NCI-H1417 (cell line): Measurements from ENCODE around the gene TNP1.

Experiments
- DNase-seq, 3 experiments: peaks; one replicate each; lab custom pipeline; 2025; lab: John Stamatoyannopoulos, UW

TNP1 gene

DNA sequence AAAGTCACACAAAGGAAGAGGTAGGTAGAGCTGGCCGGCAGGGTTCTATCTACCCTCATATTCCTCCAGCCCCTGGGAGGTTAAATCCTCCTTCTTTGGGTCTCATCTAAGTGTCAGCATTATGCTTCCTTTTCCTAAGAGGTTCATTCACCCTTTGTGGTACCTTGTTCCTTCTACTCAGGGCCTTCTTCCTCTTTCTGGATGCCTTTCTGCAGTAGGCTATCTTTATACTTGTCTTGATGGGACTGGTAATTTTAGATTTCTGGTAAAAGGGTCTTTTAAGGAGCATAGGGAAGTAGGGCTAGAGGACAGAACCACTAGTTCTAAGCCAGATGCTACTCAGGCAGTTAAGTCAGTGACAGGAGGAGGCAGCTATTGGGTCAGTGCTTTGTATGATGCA is 13.7 kb upstream of the TNP1 start:
- no peak for DNase-seq

DNA sequence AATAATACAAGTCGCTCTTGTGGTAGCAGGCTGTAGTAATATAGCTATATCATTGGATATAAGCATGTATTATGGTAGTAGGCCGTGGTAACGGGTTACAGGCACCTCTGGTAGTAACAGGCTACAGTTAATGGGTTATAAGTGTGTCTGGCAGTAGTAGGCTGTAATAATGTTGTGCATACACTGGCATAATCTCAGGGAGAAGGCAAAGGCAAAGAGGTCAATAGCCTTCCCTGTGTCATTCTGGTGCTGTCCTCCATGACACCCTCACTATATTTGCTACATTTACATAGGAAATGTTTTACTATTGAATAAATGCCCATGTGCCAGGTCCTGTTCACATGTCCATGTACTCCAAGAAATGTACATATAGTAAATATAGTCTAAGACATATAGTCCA is 12.8 kb upstream of the TNP1 start:
- no peak for DNase-seq

DNA sequence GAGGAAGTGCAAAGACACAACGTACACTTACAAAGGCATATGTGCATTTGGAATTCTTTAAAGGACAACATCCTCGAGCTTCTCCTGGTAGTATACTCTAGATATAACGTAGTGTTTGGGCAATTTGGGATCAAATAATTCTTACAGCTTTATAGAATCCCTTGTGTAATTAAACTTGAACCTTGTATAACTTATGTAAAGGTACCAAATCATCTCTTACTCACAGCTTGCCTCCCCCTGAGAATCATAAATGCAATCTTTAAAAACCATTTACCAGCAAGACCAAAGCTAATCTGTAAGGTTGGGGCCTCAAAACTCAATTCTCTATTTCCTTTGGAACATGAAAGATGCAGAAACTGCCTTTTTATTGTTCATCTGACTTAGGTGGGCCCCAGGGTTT is 12.2 kb upstream of the TNP1 start:
- no peak for DNase-seq

DNA sequence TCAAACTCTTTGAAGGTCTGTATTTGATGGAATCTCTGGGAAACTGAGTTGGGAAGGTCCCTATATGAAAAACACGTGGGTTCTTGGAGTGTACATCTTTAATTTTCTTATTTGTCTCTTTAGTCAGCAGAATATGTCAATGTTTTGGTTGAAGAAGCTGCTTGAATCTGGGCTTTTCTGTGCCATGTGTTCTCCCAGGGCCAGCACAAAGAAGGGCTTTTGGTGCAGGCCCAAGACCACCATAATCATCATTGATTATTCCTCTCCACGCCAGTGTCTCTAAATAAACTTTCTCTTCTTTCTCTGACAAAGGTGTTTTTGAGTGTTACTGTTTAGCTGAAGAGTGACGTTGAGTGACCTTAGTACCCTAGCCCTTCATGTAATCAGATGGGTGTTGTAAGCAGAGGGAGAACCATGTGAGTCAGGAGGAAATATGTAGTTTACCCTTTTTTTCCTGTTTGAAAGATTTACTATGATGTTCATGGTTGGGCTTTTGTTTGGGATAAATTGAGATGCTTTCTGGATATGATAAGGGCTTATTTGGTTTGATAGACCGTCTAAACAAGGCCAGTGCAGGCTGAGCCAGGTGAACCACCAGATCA is 11.6 kb upstream of the TNP1 start:
- no peak for DNase-seq

DNA sequence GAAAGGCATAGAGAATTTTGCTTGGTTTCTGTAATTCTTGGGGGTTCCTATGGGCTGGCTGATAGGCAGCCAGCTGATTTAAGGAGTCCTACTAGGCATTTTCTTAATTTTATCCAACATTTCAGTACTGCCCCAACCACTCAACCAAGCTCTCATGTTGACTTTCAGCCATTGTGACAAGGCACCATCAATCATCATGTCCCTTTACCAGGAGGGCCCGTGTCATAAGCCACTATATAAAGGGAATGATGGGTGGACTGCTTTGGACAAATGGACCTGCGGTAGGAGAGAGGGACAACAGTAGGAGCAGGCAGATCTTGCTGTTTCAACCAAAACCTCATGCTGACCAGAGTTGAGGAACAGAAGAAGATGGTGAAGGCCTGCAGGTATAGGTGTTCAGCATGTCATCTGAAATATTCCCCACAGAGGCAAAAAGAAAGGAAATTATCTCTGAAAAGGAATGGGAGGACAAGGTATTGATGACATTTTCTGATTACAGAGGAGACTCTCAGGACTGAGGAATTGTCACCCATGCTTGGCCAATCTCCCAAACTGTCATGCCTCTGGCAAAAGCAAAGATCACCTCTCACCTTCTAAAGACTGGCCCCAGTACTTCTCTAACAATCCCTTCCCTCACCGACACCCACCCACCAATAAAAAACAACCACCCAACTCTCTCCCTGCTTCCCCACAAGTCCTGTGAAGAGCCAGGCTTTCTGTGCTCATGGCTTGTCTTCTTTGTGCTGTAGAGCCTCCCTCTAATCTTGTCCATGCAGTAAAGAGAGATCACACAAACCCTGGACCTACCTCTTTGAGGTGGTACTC is 10.9 kb upstream of the TNP1 start:
- no peak for DNase-seq

DNA sequence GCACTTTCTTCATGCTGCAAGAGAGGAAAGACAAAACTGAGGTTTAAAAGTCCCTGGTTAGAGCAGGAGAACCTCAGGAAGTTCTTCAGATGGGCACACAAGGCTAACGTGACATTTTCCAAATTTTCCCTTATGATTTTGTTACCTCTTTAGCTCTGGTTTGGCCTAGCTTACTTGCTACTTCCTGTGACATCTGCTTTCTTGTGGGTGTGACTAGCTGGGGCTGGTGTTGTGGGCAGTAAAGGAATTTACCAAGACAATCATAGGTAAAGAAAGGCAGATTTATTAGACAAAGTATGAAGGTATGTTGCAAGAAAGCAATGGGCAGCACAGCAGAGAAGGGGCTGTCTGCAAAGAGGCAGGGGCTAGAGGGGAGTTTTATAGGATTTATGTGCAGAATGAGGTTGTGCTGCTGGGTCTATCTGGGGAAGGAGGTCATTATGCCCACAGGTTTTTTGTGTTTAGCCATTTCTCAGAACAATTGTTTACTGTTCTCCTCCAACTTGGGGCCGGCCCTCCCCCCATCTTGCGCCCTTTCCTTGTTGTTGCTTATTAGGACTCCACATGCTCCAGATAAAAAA is 6.7 kb upstream of the TNP1 start:
- DNase-seq, result no peak

DNA sequence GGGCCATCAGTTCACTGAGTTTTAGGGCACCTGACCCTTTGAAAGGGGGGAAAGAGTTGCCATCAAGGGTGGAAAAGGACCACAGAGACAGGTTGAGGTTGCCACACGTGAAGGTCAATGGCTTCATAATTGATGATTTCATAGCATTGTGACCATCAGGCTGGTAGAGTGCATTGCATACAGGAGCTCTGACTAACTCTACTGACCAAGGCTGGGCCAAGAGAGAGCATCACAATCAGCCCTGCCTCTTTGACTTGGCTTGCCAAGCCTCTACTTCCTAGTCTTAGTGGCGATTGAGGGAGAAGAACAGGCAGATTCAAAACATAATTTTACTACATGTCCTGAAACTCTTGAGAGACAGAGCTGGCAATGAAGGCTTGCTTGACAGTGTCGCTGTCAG is 5.8 kb upstream of the TNP1 start:
- no peak for DNase-seq

DNA sequence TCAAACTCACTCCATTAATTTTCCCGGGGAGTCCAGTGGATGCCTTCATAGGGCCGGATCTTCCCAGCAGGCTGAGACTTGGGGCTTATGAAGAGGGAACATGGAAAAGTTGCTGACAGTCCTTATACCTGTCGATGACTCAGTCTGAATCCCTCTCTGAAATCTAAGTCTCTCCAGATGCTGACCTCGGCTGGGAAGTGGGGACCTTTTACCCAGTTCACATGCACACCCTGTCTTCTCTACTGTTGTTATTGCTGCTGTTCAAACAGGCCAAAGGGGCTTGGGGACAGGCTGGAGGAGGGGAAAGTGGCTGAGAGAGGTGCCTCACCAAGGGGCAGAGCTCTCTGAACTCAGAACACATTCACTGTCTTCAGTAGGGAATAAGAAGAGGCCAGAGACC is 4.1 kb upstream of the TNP1 start:
- DNase-seq, result no peak

DNA sequence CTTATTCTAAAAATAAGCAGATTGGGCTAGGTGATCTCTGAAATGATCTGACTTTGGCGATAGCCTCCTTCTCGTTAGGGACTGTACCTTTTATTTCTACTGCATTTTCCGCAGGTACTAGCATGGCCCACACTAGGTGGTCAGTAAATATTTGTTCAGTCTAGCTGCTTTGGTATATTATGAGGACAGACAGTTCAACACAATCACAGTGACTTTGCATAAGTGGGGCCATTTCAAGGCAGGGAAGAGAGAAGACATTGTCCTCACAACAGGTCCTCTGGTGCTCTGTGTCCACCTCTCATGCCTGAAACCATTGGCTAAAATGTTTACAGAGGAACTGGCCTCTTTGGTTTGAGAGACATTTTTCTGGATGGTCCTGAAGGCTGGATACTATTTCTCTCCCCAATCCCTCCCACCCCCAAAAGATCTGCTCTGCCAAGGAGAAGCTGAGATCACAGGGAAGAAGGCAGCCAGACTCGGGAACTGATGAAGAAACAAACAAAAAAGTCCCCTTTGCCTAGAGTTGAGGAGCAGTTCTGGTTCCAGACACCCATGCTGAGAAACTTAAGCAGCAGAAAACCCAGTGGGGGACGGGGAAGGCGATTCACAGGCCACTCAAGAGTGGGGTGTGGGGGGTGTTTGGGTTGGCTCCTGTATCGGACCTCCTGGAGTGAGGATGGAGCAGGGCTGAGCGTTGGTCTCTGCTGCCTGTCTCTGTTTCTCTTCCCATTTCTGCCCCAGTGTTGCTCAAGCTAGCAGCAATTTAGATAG is 2.9 kb upstream of the TNP1 start:
- peak in 2 of 3 experiments; percentile 14 to 54 for DNase-seq

DNA sequence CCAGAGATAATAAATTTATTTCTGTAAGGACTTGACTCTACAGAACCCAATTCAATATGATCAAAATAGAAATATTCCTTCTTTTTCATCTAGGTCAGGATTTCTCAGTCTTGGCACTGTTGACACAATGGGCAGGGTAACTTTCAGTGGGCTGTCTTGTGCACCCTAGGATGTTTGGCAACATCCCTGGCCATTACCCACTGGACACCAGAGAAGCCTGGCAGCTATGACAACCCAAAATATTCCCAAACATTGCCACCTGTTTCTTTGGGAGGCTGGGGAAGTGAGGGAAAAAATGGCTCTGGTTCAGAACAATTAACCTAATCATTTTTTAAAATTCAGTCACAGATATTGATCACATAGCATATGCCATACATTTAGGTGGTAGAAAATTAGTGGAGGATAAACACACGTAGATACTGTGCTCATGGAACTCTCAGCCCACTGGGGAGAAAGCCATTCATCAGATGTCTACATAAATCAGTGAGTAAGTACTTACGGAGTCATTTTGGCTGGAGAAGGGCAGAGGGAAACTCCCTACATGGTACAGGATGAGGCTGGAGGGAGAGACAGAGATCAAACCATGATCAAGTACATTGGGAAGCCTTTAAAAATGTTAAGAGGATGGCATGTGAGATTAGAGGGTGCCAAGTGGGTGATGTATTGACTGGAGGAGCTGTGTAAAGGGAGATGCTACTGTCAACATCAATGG is 718 bp upstream of the TNP1 start:
- peak in 2 of 3 experiments; percentile 1 to 20 for DNase-seq

DNA sequence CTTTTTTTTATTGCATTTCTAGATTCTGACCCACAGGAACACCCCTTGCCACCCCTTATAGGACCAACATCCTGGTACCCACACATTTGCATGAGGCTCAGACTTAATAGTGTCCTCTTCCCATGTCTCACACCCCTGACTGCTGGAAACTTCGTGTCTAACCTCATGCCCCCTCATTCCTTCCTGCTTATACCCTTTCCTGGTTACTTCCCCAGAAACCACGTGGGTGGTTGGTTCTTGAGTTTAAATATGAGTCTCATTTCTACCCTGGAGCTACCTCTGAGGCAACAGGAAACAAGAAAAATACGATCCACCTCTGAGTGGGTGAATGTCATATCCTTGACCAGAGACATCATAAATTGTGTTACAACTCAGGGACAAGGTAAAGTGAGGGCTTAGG is 1.6 kb downstream of the TNP1 start:
- no peak for DNase-seq

DNA sequence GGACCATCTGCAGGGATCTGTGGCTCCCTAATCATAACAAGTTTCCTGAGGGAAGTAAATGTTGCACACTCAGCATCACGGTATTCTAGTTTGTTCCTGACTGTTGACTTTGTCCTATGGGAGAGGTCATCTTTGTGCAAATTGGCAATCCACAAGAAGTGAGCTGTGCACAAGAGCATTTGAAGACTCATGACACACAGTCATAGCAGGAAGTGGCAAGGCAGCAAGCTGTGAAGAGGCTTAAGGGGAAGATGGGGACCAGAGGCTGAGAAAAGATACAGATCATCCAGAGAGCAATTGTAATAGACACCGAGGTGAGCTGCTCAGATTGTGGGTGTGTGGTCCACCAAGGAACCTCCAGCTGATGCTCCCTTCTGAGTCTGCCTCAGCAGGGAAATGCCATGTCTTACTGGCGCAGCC is 2.7 kb downstream of the TNP1 start:
- no peak for DNase-seq

DNA sequence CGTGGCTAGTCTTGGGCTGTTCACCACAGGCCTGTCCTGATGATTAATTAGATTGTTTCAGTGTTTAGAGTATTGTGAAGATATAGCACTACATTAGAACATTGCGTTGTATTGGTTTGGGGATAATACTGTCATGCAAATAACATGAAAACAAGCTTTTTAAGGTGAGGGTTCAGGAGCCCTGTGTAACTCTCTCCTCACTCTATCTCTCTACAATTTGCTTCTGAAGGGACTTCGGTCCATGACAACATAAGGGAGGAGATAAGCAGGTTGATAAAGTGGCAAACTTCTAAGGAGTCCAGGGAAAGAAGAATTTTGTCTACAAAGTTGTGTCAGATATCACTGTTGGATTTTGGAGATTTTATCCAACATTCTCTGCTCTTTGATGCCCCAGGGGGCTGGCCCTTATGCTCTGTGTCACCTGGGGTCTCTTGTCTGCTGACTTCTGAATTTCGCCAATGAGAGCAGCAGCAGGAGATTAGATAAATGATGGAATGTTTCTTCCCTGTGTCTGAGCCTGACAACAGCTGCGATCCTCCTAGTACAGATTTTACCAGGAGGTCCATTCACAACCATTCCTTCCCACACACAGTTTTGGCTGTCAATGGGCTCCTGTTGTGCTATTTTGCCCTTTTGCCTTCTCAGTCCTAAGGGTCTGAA is 3.3 kb downstream of the TNP1 start:
- DNase-seq, result no peak

DNA sequence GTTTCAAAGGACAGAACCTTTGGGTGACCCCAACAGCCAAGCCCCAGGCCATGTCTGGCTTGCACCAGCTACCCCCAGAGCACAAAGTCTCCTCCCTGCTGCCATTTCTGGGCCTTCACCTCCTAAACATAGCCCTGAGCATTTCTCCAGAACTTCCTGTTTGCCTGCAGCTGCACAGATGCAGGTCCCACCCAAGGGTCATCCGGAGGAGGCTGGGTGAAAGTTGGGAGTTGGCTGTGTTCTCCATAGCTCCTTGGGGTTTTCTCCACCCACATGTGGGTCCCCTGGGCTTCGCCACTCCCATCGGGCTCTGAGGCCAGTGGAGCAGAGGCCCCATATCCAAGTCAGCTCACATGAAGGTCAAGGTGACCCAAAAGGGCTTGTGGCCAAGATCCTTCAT is 4.3 kb downstream of the TNP1 start:
- no peak for DNase-seq

DNA sequence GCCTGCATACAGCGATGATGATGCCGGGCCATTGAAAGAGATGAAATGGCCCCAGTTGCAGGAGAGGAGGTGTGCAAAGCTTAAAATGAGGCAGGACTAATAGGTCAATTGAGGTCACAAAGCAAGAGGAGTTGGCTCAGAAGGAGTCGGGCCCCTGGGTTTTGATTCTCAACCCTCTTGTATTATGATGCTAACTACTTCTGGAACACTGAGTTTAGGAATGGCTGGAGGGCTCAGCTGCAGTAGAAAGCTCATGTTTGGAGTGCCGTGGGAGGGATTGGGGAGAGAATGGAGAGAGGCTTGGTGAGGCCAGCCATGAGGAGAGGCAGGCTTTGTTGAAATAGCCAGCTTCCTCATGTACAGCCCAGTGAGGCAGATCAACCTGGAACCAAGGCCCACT is 4.8 kb downstream of the TNP1 start:
- no peak for DNase-seq

DNA sequence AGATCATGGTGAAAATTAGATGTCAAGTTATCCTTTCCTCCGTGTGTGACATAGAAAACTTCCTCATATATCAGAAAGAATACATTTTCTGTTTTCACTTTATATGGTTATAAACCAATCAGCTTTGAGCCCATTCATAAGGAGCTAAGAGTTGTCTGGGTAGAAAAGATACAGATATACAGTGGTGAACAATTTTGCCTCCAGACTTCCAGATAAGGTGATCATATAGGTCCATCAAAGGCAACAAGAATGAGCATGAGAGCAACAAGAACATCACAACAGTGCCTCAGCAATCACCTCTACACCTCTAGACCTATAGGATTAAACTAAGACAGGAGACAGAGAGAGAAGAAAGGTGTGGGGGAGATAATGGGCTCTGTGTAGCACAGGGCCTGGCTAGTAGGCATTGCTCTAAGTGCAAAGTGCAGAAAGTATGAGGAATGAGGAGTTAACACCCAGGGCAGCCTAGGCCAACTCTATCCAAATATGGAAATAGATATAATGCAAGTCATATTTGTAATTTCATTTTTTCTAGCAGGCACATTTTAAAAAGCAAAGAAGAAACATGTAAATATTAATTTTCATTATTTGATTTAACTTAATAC is 8.3 kb downstream of the TNP1 start:
- DNase-seq, result no peak

DNA sequence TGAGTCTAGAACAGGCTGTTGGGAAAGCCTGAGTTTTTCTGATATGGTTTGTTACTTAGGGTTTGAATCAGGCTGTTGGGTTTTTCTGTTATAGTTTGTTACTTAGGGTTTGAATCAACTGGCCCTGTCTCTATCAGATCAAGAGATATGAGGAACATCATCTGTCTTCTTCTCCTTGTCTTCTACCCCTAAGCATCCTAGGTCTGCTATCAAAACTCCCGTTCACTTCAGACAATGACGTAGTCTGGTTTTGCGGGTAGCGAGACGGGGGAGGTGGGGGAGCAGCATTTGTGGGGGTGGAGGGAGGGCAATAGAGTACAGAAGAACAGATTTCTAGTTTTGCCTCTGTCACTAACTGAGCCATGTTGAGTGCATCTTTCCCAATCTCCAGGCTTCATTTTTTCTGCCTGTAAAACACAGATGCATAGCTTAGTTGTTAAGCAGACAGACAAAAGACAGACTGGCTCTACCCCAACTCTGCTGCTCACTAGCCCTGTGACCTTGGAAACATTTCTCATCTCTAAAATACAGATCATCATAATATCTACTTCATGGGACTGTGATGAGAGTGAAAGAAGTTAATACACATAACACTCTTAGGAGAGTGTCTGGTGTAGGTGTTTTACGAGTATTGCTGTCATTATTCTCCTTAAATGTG is 9.1 kb downstream of the TNP1 start:
- no peak for DNase-seq

DNA sequence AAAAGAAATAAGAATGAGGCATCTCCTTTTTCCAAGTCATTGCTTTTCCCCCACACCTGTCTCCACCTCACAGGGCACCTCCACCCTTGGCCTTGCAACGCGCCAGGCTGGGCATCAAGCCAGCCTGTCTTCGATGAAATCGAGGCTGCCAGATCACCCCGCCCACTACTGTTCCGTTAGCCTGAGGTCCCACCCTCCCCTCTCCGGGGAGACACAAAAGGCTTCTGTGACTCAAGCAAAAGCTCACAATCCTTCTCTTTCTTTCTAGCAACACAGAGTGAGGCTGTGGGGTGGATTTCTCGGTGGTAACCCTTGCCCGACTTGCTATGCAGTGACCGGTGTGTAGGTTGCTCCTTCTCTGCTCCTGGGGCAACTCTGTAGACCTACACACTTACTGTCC is 9.9 kb downstream of the TNP1 start:
- DNase-seq, result no peak

DNA sequence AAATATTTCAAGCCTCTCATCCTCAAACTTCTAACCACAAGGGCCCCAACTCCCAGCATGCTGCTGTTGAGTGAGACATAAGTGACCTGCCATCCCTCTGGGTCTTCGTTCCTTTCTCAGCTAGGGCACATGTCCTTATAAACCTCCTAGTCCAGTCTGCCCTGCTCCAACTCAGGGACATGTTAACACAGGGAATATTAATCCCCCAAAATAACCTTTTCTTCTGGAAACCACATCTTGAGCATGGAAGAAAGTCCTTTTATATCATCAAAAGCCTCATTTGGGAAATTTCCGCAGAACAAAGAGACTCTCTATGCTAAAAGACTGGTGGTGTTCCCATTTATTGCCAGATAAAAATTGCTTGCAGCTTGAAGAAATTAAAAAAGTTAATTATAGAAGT is 14.4 kb downstream of the TNP1 start:
- DNase-seq, result no peak

DNA sequence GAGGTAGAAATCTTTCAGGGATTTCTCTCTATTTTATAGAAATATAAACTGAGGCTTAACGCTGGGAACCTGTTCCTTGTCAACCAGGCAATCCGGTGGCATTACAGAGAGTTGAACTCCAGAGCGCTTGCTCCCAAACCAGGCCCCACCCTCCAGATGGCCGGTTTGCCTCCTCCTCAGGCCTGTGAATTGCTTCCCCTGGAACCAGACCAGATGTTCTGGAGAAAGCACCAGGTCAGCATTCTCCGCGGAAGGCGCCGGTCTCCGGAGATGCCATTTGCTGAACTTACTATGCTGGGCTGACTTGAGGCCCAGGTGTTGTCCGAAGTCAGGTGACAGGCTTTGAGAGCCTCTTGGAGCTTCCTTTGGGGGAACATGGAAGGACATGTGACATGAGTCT is 17.2 kb downstream of the TNP1 start:
- DNase-seq, result no peak

DNA sequence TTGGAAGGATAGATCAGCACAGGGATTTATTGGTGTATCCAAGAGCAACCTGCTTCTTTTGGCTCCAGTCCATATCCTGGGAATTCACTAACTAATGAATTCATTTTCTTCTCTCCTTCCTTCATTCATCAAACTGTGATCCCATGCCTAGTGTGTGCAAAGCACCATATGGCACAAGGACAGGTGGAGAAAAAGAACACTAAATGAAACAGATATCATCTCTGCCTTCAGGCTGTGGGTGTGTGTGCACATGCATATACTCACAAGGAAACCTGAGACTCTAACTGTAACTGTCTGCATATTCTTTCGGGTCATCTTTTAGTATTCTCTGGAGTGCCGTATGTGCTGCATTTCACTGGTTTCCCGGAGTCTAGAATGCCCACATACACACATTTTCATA is 20.2 kb downstream of the TNP1 start:
- no peak for DNase-seq
